ENCODE measurements around the gene BTG2.

The BTG2 gene

GRCh38 chr1:203325418-203326091 is 20.2 kb downstream of the BTG2 start:
- peaks cover 81% of the 10 kb centered on the region for H3K4me1 Mint-ChIP-seq
- H3K4me3 Mint-ChIP-seq = peak overlapping the region; percentile 45
- DNase-seq (no peak), ATAC-seq (no peak)
- no peaks in the 10 kb centered on the region for H3K27me3 Mint-ChIP-seq
- H3K36me3 Mint-ChIP-seq (ENCODE audit: low read depth) = no peaks in the 10 kb centered on the region
- no peaks in the 10 kb centered on the region for H3K9me3 Mint-ChIP-seq
- H3K27ac Mint-ChIP-seq = peak overlapping the region; percentile 93

GRCh38 chr1:203326830-203327683 is 21.7 kb downstream of the BTG2 start:
- H3K36me3 Mint-ChIP-seq (ENCODE audit: low read depth) = no peaks in the 10 kb centered on the region
- peak overlapping the region; percentile 93 for H3K27ac Mint-ChIP-seq
- H3K4me1 Mint-ChIP-seq = peaks cover 71% of the 10 kb centered on the region
- DNase-seq (peak; percentile 94), ATAC-seq (peak; percentile 86)
- H3K9me3 Mint-ChIP-seq = no peaks in the 10 kb centered on the region
- no peaks in the 10 kb centered on the region for H3K27me3 Mint-ChIP-seq
- H3K4me3 Mint-ChIP-seq = peak overlapping the region; percentile 79

- peak; percentile 60 for ATAC-seq
- no peaks in the 10 kb centered on the region for H3K27me3 Mint-ChIP-seq
- H3K4me1 Mint-ChIP-seq = peaks cover 63% of the 10 kb centered on the region
- peak overlapping the region; percentile 93 for H3K27ac Mint-ChIP-seq
- DNase-seq = peak; percentile 63
- peak overlapping the region; percentile 79 for H3K4me3 Mint-ChIP-seq
- H3K36me3 Mint-ChIP-seq (ENCODE audit: low read depth) = no peaks in the 10 kb centered on the region
- H3K9me3 Mint-ChIP-seq = no peaks in the 10 kb centered on the region
These were observed 22.6 kb downstream of the BTG2 start for GRCh38 chr1:203327684-203328457.

- Mint-ChIP-seq H3K4me1 (peaks cover 54% of the 10 kb centered on the region), H3K36me3 (ENCODE audit: low read depth) (no peaks in the 10 kb centered on the region), H3K27ac (no peak overlapping the region), H3K9me3 (no peaks in the 10 kb centered on the region), H3K27me3 (no peaks in the 10 kb centered on the region), H3K4me3 (no peak overlapping the region)
- ATAC-seq (no peak), DNase-seq (no peak)
These were observed 23.4 kb downstream of the BTG2 start for GRCh38 chr1:203328714-203329122.

GRCh38 chr1:203331224-203331623 is 25.9 kb downstream of the BTG2 start:
- Mint-ChIP-seq H3K4me3 (no peak overlapping the region), H3K4me1 (peaks cover 35% of the 10 kb centered on the region), H3K9me3 (no peaks in the 10 kb centered on the region), H3K36me3 (ENCODE audit: low read depth) (no peaks in the 10 kb centered on the region), H3K27me3 (no peaks in the 10 kb centered on the region), H3K27ac (no peak overlapping the region)
- DNase-seq (no peak), ATAC-seq (no peak)

GRCh38 chr1:203335503-203335902 is 30.2 kb downstream of the BTG2 start:
- Mint-ChIP-seq H3K4me3 (no peak overlapping the region), H3K27me3 (peaks cover 4% of the 10 kb centered on the region), H3K36me3 (ENCODE audit: low read depth) (no peaks in the 10 kb centered on the region), H3K9me3 (no peaks in the 10 kb centered on the region), H3K4me1 (peaks cover 18% of the 10 kb centered on the region), H3K27ac (no peak overlapping the region)
- no peak for ATAC-seq
- DNase-seq = no peak

GRCh38 chr1:203336097-203336496 is 30.8 kb downstream of the BTG2 start:
- DNase-seq = no peak
- Mint-ChIP-seq H3K4me1 (peaks cover 18% of the 10 kb centered on the region), H3K27me3 (peaks cover 6% of the 10 kb centered on the region), H3K36me3 (ENCODE audit: low read depth) (no peaks in the 10 kb centered on the region), H3K9me3 (no peaks in the 10 kb centered on the region), H3K27ac (no peak overlapping the region), H3K4me3 (no peak overlapping the region)
- ATAC-seq = no peak

- DNase-seq (peak; percentile 55), ATAC-seq (peak; percentile 43)
- Mint-ChIP-seq H3K4me1 (peaks cover 16% of the 10 kb centered on the region), H3K27ac (no peak overlapping the region), H3K27me3 (peaks cover 15% of the 10 kb centered on the region), H3K9me3 (no peaks in the 10 kb centered on the region), H3K4me3 (no peak overlapping the region), H3K36me3 (ENCODE audit: low read depth) (no peaks in the 10 kb centered on the region)
These were observed 33.2 kb downstream of the BTG2 start for GRCh38 chr1:203338335-203339036.

- Mint-ChIP-seq H3K27me3 (peaks cover 15% of the 10 kb centered on the region), H3K36me3 (ENCODE audit: low read depth) (no peaks in the 10 kb centered on the region), H3K4me3 (no peak overlapping the region), H3K27ac (no peak overlapping the region), H3K4me1 (peaks cover 16% of the 10 kb centered on the region), H3K9me3 (no peaks in the 10 kb centered on the region)
- peak; percentile 51 for DNase-seq
- peak; percentile 73 for ATAC-seq
These were observed 34.9 kb downstream of the BTG2 start for GRCh38 chr1:203340112-203340790.

- H3K4me1 Mint-ChIP-seq = peaks cover 7% of the 10 kb centered on the region
- ATAC-seq (peak; percentile 54), DNase-seq (peak; percentile 55)
- H3K27ac Mint-ChIP-seq = no peak overlapping the region
- H3K9me3 Mint-ChIP-seq = no peaks in the 10 kb centered on the region
- H3K27me3 Mint-ChIP-seq = peaks cover 15% of the 10 kb centered on the region
- H3K4me3 Mint-ChIP-seq = peak overlapping the region; percentile 28
- H3K36me3 Mint-ChIP-seq (ENCODE audit: low read depth) = no peaks in the 10 kb centered on the region
These were observed 37.0 kb downstream of the BTG2 start for GRCh38 chr1:203342192-203342940.

- H3K27me3 Mint-ChIP-seq = peaks cover 19% of the 10 kb centered on the region
- ATAC-seq (no peak), DNase-seq (no peak)
- no peak overlapping the region for H3K27ac Mint-ChIP-seq
- no peak overlapping the region for H3K4me3 Mint-ChIP-seq
- H3K9me3 Mint-ChIP-seq = no peaks in the 10 kb centered on the region
- peaks cover 7% of the 10 kb centered on the region for H3K4me1 Mint-ChIP-seq
- no peaks in the 10 kb centered on the region for H3K36me3 Mint-ChIP-seq (ENCODE audit: low read depth)
These were observed 38.8 kb downstream of the BTG2 start for GRCh38 chr1:203343956-203344754.

GRCh38 chr1:203346060-203346768 is 40.9 kb downstream of the BTG2 start:
- DNase-seq (no peak), ATAC-seq (no peak)
- peaks cover 17% of the 10 kb centered on the region for H3K27me3 Mint-ChIP-seq
- H3K9me3 Mint-ChIP-seq = no peaks in the 10 kb centered on the region
- H3K36me3 Mint-ChIP-seq (ENCODE audit: low read depth) = no peaks in the 10 kb centered on the region
- peaks cover 12% of the 10 kb centered on the region for H3K4me1 Mint-ChIP-seq
- no peak overlapping the region for H3K4me3 Mint-ChIP-seq
- no peak overlapping the region for H3K27ac Mint-ChIP-seq

Data from activated naive CD8-positive, alpha-beta T cell treated with anti-CD3 and anti-CD28 coated beads, Interleukin-2, amount 50 U/mL, for 24 hours (primary cell).